NCI-H2107 (cell line): Measurements from ENCODE around the gene RPS6KC1.
"Not testable (repeated sequence)": the region's sequence is repeated elsewhere in the genome, so short reads cannot be mapped to it uniquely, and the experiment has no call there.

Source experiments
- DNase-seq: peaks from one replicate; lab custom pipeline; 2025; lab: John Stamatoyannopoulos, UW

The RPS6KC1 gene

GRCh38 chr1:213110349-213111300, 59.6 kb downstream of the RPS6KC1 start:
- DNase-seq, result no peak

- DNase-seq, result no peak
Observed at GRCh38 chr1:213111502-213111901, 60.5 kb downstream of the RPS6KC1 start.

- not testable (repeated sequence) for DNase-seq
Observed at GRCh38 chr1:213112723-213113122, 61.7 kb downstream of the RPS6KC1 start.

GRCh38 chr1:213117699-213118180, 66.7 kb downstream of the RPS6KC1 start:
- DNase-seq, result not testable (repeated sequence)

GRCh38 chr1:213119794-213120193, 68.8 kb downstream of the RPS6KC1 start:
- no peak for DNase-seq

- DNase-seq, result no peak
Observed at GRCh38 chr1:213120386-213120785, 69.3 kb downstream of the RPS6KC1 start.

GRCh38 chr1:213120961-213121360, 69.9 kb downstream of the RPS6KC1 start:
- DNase-seq, result no peak

- no peak for DNase-seq
Observed at GRCh38 chr1:213122514-213122929, 71.5 kb downstream of the RPS6KC1 start.

GRCh38 chr1:213123087-213123486, 72.0 kb downstream of the RPS6KC1 start:
- DNase-seq, result no peak

- no peak for DNase-seq
Observed at GRCh38 chr1:213123536-213123935, 72.5 kb downstream of the RPS6KC1 start.

GRCh38 chr1:213124590-213124989, 73.5 kb downstream of the RPS6KC1 start:
- DNase-seq, result no peak

GRCh38 chr1:213125643-213126042, 74.6 kb downstream of the RPS6KC1 start:
- DNase-seq, result no peak

GRCh38 chr1:213127074-213127473, 76.0 kb downstream of the RPS6KC1 start:
- no peak for DNase-seq

GRCh38 chr1:213131851-213132655, 81.0 kb downstream of the RPS6KC1 start:
- no peak for DNase-seq

- no peak for DNase-seq
Observed at GRCh38 chr1:213135572-213135971, 84.5 kb downstream of the RPS6KC1 start.

GRCh38 chr1:213136190-213136917, 85.3 kb downstream of the RPS6KC1 start:
- DNase-seq, result no peak

GRCh38 chr1:213138391-213138790, 87.3 kb downstream of the RPS6KC1 start:
- no peak for DNase-seq

GRCh38 chr1:213138892-213139291, 87.9 kb downstream of the RPS6KC1 start:
- no peak for DNase-seq

- DNase-seq, result no peak
Observed at GRCh38 chr1:213148905-213149304, 97.9 kb downstream of the RPS6KC1 start.

- DNase-seq, result not testable (repeated sequence)
Observed at GRCh38 chr1:213150090-213150489, 99.0 kb downstream of the RPS6KC1 start.

GRCh38 chr1:213154056-213154685, 103.1 kb downstream of the RPS6KC1 start:
- no peak for DNase-seq
